NCI-H524 (cell line): ENCODE measurements around the gene NT5DC4.

Source experiments
- DNase-seq, 2 experiments: peaks; one replicate each; lab custom pipeline; 2025; lab: John Stamatoyannopoulos, UW

NT5DC4 gene

DNA sequence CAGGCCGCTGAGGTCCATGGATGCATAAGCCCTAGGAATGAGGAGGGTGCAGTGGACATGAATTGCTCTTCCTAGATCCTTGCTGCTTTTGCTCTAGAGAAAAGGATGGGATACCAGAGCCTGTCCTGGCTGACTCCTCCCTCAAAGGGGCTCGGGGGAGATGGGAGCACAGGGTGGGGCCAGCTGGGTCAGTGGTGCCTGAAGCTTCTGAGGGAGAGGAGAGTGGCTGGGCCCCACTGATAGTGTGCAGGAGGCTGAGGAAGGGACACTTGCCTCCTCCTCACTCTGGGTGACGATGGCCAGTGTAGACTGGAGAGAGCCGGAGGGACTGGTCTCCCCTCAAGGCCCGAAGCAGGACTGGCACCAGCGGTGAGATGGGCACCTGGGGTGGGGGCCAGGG, at the start of gene NT5DC4:
Gene NT5DC4, plus strand, starts transcription at position 236 of the 400 bp plus-strand sequence. Its CDS starts 60 bp downstream, at position 296.
- DNase-seq, result no peak

GRCh38 chr2:112671801-112672200, 49.0 kb upstream of the NT5DC4 start:
- no peak for DNase-seq

DNA sequence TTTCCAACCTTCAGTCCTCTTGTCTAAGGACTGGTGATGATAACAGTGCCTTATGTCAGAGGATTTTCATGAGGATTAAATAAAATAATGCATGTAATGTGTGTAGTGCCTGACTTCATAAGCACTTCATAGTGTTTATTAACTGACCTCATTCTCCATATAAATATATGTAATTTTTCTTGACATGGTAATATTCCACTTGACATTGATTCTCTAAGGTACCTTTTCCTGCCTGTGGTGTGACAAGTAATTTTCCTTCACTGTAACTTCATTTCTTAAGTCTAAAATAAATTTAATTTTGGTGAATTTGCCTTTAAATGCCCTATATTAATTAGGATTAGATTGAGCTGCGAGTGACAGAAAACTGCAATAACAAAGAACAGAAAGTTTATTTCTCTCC, 47.8 kb upstream of the NT5DC4 start:
- DNase-seq, result no peak

- DNase-seq, result no peak
Measured at GRCh38 chr2:112674229-112674628, 46.6 kb upstream of the NT5DC4 start.

GRCh38 chr2:112679484-112679883, 41.3 kb upstream of the NT5DC4 start:
- no peak for DNase-seq

DNA sequence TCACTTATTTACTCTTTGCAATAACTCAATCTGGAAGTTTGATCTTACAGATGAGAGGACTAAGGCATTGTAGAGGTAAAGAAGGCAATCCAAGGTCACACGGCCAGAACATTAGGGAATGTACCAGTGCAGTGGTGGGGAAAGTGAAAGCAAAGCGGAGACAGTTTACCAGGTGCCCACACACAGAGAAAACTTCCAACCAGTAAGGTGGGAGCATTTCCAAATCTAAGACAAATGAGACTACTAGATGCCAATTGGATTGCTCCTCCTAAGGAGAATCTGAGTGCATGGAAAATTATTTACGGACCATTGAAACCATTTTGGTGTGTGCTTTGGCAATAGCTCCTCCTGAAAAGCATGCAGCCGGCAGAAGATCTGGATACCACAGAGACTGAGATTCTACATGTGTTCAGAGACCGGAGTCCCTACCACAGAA, 40.1 kb upstream of the NT5DC4 start:
- no peak for DNase-seq

GRCh38 chr2:112682101-112682500, 38.7 kb upstream of the NT5DC4 start:
- no peak for DNase-seq

DNA sequence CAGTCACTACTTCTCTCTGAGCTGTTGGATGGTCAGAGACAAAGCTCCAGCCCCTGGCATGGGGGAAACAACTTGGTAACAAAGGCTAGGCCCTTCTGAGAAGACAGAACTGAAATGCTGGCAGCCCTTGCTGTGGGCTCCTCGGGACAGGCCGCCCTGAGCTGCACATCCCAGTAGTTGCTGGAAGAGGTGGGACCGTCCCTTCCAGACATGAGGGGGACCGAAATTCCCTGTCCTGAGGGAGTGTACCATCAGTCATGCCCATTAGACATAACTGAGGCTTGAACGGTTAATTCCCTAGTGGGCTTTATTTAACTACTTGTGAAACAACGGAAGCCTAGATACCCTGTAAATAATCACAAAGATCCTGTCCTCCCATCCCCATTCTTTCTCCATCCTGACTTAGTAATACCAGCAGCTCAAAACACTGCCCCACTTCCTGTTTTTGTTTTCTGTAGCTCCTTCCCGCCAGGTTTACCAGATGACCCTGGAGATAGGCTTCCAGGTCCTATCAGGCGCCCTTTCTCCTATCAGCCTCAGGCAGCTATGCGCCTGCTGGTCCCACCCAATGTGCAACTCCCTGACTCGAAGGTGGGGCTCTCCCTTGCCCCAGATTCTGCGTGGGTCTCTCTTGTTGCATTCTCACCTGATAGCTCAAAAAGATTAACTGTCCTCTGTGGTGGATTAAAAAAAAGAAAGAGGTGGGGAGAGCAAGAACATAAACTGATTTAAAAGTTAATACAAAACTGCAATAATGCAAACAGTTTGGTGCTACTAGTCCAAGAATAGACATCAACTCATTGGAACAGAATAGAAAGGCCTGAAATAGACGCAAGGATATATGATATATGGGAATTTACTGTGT, 37.0 kb upstream of the NT5DC4 start:
- DNase-seq, result no peak

DNA sequence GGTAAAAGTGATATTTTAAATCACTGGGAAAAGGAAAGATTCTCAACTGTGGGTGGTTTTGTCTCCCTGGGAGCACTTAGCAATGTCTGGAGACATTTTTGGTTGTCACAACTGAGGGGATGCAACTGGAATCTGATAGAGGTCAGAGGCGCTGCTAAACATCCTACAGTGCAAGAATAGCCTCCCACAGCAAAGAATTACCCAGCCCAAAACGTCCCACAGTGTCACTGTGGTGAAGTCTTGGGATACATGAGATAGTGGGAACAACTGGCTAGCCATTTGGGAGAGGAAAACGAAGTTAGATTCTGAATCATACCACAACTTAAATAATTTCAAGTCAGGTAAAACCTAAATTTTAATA, 36.4 kb upstream of the NT5DC4 start:
- no peak for DNase-seq

DNA sequence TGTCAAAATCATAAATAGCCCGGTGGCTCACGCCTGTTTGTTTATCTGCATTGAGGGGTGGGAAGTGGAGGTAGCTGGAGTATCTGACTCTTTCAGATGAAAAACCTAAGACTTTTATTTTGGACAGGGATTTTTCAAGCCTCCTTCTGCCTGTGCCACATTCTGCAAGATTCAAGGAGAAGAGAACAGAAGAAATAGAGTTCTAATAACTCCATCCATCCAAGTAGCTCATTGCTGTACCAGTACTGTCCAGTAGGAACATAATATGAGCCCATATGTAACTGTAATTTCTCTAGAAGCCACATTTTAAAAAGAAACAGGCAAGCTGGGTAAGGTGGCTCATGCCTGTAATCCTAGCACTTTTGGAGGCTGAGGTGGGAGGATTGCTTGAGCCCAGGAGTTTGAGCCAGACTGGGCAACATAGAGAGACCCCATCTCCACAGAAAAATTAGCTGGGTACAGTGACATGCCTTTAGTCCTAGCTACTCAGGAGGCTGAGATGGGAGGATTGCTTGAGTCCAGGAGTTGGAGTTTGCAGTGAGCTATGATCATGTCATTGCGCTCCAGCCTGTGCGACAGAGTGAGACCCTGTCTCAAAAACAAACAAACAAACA, 35.4 kb upstream of the NT5DC4 start:
- DNase-seq, result no peak

DNA sequence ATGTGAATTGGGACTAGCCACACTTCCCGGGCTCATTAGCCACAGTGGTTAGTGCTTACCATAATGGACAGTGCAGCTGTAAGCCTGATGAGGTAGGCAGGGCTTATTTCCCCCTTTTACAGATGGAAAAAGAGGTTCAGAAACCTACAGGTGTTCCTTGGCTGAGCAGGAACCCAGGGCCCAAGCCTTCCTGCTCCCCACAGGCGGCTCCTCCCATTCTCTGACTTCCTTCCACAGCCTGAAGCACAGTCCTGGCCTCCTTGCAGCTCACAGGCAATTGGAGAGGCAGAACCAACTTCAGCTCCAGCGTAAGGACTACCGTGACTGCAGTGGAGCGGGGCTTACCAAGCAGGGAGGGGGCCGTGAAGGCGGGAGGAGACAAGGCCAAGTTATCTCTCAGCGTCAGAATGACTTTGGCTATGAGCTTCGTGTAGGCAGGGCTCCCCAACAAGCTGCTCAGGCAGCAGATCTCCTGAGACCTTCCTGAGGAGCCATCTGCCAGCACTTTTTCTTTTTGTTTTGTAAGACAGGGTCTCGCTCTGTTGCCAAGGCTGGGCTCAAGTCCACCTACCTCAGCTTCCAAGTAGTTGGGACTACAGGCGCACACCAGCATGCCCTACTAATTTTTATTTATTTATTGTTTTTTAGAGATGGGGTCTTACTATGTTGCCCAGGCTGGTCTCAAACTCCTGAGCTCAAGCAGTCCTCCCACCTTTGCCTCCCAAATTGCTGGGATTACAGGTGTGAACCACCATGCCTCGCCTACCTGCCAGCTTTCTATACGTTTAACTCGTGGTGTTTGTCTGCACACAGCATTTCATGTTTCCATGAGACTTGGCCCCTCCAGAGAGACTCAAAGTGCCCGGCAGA, 34.2 kb upstream of the NT5DC4 start:
- DNase-seq, result no peak

DNA sequence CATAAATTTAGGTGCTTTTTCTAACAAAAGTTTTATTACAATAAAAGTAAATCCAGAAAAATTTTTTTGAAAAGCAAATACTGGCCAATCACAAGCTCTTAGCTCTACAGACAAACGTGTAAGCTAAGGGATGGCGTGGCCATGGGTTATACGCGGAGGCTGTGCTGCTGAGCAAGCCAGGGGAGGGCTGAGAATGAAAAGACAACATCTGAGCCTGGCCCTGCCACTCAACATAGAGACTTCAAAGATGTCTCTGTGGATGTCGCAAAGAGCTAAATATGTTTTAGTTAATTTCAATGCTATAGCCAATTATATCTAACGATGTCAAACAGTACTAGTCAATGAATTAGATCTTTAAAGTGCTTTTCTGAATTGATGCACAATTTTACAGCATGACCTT, 33.3 kb upstream of the NT5DC4 start:
- no peak for DNase-seq

- no peak for DNase-seq
Measured at GRCh38 chr2:112688086-112688880, 32.5 kb upstream of the NT5DC4 start.

- peak; percentile 3 to 48 for DNase-seq
Measured at GRCh38 chr2:112690853-112691401, 29.9 kb upstream of the NT5DC4 start.

- no peak for DNase-seq
Measured at GRCh38 chr2:112691881-112692281, 28.9 kb upstream of the NT5DC4 start.

DNA sequence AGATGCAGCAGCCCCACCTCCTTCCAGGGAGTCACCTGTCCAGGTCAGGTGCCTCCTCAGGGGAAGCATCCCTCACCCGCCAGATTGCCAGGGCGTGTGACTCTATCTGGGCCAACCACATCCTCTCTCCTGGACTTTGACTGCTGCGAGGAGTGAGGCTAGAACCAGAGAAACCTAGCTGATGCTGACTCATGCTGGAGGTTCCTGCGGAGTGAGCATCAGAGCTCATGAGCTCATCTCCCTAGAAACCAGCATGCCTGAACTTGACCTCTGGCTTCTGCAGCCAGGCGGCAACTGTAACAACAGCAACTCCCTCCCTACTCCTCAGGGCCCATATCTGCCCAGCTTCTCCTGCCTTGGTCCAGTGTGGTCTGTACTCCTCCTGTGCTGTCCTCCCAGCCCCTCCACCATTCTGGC, 28.3 kb upstream of the NT5DC4 start:
- DNase-seq, result no peak

GRCh38 chr2:112692918-112693317, 27.9 kb upstream of the NT5DC4 start:
- no peak for DNase-seq

DNA sequence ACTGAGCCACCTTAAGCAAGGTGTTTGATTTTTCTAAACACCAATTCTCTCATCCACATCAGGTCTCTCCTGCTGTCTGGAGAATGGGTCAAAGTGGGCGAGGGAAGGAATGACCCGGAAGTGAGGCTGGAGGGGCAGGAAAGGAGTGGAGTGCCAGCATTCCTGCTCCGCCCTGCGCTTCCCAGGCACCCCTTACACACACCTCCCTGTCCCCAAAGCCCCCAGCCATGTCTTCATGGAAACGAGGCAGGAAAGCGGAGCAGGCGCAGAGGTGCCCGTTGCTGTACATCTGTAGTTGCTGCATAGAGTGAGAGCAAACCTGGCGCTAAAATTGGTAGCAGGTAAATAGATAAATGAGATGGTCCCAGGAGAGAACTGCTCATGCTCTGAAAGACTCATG, 27.2 kb upstream of the NT5DC4 start:
- DNase-seq, result no peak

- no peak for DNase-seq
Measured at GRCh38 chr2:112694182-112694581, 26.6 kb upstream of the NT5DC4 start.

- no peak for DNase-seq
Measured at GRCh38 chr2:112698834-112699515, 21.8 kb upstream of the NT5DC4 start.
